Endothelial cell of umbilical vein (primary cell): ENCODE results near the gene VAV2. TPM values are rescaled to one million over a fixed set of nuclear protein-coding genes. Genes with fewer than 3 reads are reported as not detected.

Experiments
- BruUV-seq: library from RNA; stranded (reverse); fragments of 400-500 nt; replicated peaks from 2 replicates; lab custom pipeline; 2021; lab: Mats Ljungman, UMichigan
- CTCF ChIA-PET: fragments of 300-600, 350-600 bp; sonication (Branson Sonifier 250); formaldehyde crosslinking; loops from one replicate; lab custom pipeline; 2021; ENCODE audit warnings: antibody characterized with exemption, inconsistent platforms; lab: Charles Lee
- POLR2A ChIA-PET: fragments of 300-600, 350-600 bp; sonication (Branson Sonifier 250); formaldehyde crosslinking; loops from one replicate; lab custom pipeline; 2021; ENCODE audit warnings: antibody characterized with exemption, inconsistent platforms; lab: Charles Lee
- DNase-seq: peaks from one replicate; pipeline ENCODE4 v3.0.0-alpha.2; 2011; ENCODE audit warnings: low read depth, low spot score
- FAIRE-seq: peaks from 2 replicates; lab custom pipeline; 2011; peaks lifted over from hg19 to GRCh38; lab: Jason Lieb, UNC
- H2AFZ ChIP-seq: 2 replicates; pipeline ENCODE4 v1.6.0; 2012; ENCODE audit warnings: low read depth, low read length, control low read depth, inconsistent platforms
- H3K27ac ChIP-seq: 2 replicates; pipeline ENCODE4 v1.5.1; 2011; ENCODE audit warnings: low read depth, mild to moderate bottlenecking, control low read depth, low read length, moderate library complexity; ENCODE audit not compliant: insufficient read depth
- H3K27me3 ChIP-seq, 2 experiments: 2 replicates each; pipeline versions ENCODE4 v1.6.0 to v1.6.1; 2011; ENCODE audit warnings: low read length in 2 of 2, mixed read lengths in 1 of 2; ENCODE audit not compliant: control insufficient read depth in 2 of 2, insufficient read depth in 2 of 2
- H3K36me3 ChIP-seq, 2 experiments: 2 replicates in 1 of 2; 3 replicates in 1 of 2; pipeline ENCODE4 v1.5.1; 2011; ENCODE audit warnings: low read length in 2 of 2, mild to moderate bottlenecking in 1 of 2, moderate library complexity in 1 of 2; ENCODE audit not compliant: control insufficient read depth in 2 of 2, insufficient read depth in 2 of 2; ENCODE audit errors: extremely low read depth in 1 of 2
- H3K4me1 ChIP-seq: 3 replicates; pipeline ENCODE4 v1.5.1; 2011; ENCODE audit warnings: mild to moderate bottlenecking, low read length; ENCODE audit not compliant: control insufficient read depth, insufficient read depth; ENCODE audit errors: extremely low read depth
- H3K4me2 ChIP-seq: 2 replicates; pipeline ENCODE4 v1.6.1; 2011; ENCODE audit warnings: low read length, control low read depth, mixed read lengths; ENCODE audit not compliant: insufficient read depth
- H3K4me3 ChIP-seq, 3 experiments: fragments of 200-600 bp in 1 of 3; sonication (generic), shearing (Covaris generic) in 1 of 3; replicated peaks in 1 of 3; 2 replicates each; pipeline ENCODE4 v1.5.1; 2011 to 2016; ENCODE audit warnings: control low read depth in 3 of 3, low read length in 3 of 3, mild to moderate bottlenecking in 2 of 3, inconsistent platforms in 1 of 3, low read depth in 1 of 3, moderate library complexity in 1 of 3; ENCODE audit not compliant: insufficient read depth in 1 of 3
- H3K79me2 ChIP-seq: 2 replicates; pipeline ENCODE4 v1.6.0; 2012; ENCODE audit warnings: low read length, inconsistent platforms; ENCODE audit not compliant: control insufficient read depth, insufficient read depth
- H3K9ac ChIP-seq: replicated peaks from 2 replicates; pipeline ENCODE3; 2011; ENCODE audit warnings: low read length, control low read depth; ENCODE audit not compliant: insufficient read depth; ENCODE audit errors: extremely low read depth
- H3K9me1 ChIP-seq: replicated peaks from 3 replicates; pipeline ENCODE4 v1.6.0; 2011; ENCODE audit warnings: mild to moderate bottlenecking, low read length; ENCODE audit not compliant: control insufficient read depth, insufficient read depth; ENCODE audit errors: extremely low read depth
- H3K9me3 ChIP-seq: replicated peaks from 2 replicates; pipeline ENCODE4 v1.5.1; 2012; ENCODE audit warnings: low read length, inconsistent platforms; ENCODE audit not compliant: control insufficient read depth, insufficient read depth
- H4K20me1 ChIP-seq: replicated peaks from 2 replicates; pipeline ENCODE3; 2011; ENCODE audit warnings: mild to moderate bottlenecking, low read length; ENCODE audit not compliant: control insufficient read depth, insufficient read depth; ENCODE audit errors: extremely low read depth
- EZH2 ChIP-seq: IDR thresholded peaks from 2 replicates; pipeline ENCODE4 v1.6.1; 2012; ENCODE audit warnings: borderline replicate concordance, low read depth, mild to moderate bottlenecking, moderate library complexity, low read length, inconsistent platforms; ENCODE audit not compliant: severe bottlenecking
- FOS ChIP-seq: IDR thresholded peaks from 2 replicates; pipeline ENCODE4 v1.6.1; 2011; ENCODE audit warnings: mild to moderate bottlenecking, low read length, moderate library complexity, borderline replicate concordance; ENCODE audit not compliant: insufficient read depth
- GATA2 ChIP-seq: IDR thresholded peaks from 2 replicates; pipeline ENCODE4 v1.7.0; 2011; ENCODE audit warnings: low read depth, mild to moderate bottlenecking, moderate library complexity, mixed read lengths, low read length; ENCODE audit not compliant: insufficient read length, insufficient read depth
- JUN ChIP-seq: IDR thresholded peaks from 2 replicates; pipeline ENCODE4 v1.6.1; 2011; ENCODE audit warnings: borderline replicate concordance, low read depth; ENCODE audit not compliant: insufficient read length, insufficient read depth
- MYC ChIP-seq: IDR thresholded peaks from one replicate; pipeline ENCODE4 v1.6.1; 2011; ENCODE audit warnings: mild to moderate bottlenecking, low read depth, low read length
- POLR2A ChIP-seq: IDR thresholded peaks from 2 replicates; pipeline ENCODE4 v1.6.1; 2012; ENCODE audit warnings: low read depth, mild to moderate bottlenecking, control low read depth, low read length
- POLR2AphosphoS5 ChIP-seq: IDR thresholded peaks from 2 replicates; pipeline ENCODE4 v1.6.1; 2012; ENCODE audit warnings: low read depth, mild to moderate bottlenecking, control low read depth, low read length, moderate library complexity; ENCODE audit not compliant: insufficient read depth
- dilution Hi-C: fragments of 300-500 bp; cut with MboI; formaldehyde crosslinking; loops from one replicate; pipeline ENCODE4 v1.15.0; 2019; ENCODE audit warnings: low sequenced_read_pairs; ENCODE audit not compliant: extremely low pct_ligation_motif_present
- intact Hi-C: fragments of 100-400 bp; cut with micrococcal nuclease; formaldehyde crosslinking; loops from one replicate; pipeline ENCODE4 v1.10.0; 2022
- polyA plus RNA-seq, 4 experiments: library from polyadenylated mRNA; depleted of rRNA in 3 of 4; stranded (reverse) in 3 of 4; unstranded in 1 of 4; fragments of >200 nt; gene quantifications; 2 replicates each; pipeline versions ENCODE4 v1.2.1 to v1.2.3, GENCODE V29; 2011 to 2012; ENCODE audit warnings: missing spikeins in 1 of 4
- total RNA-seq: library from RNA; stranded (reverse); gene quantifications from 2 replicates; pipeline ENCODE4 v1.2.3, GENCODE V29; 2021
- TF ChIP-seq, protein P1 (sequence below): IDR thresholded peaks from 2 replicates; pipeline ENCODE4 v1.6.1; 2011; ENCODE audit not compliant: insufficient read depth, insufficient read length
- TF ChIP-seq, protein P2 (sequence below), 2 donors: IDR thresholded peaks; 1 replicate in 1 of 2; 2 replicates in 1 of 2; pipeline ENCODE4 v1.5.1; 2011; ENCODE audit warnings: low read length in 2 of 2, mild to moderate bottlenecking in 2 of 2, moderate library complexity in 2 of 2, control low read depth in 1 of 2, inconsistent platforms in 1 of 2, low read depth in 1 of 2; ENCODE audit not compliant: insufficient read depth in 1 of 2; ENCODE audit errors: extremely low read depth in 1 of 2

VAV2 gene
- total and polyA plus RNA-seq, 2 donors (not counting 3 experiments of a cell fraction or from before 2014, with no cell fraction given), result 10.6 to 30.6 TPM

DNA sequence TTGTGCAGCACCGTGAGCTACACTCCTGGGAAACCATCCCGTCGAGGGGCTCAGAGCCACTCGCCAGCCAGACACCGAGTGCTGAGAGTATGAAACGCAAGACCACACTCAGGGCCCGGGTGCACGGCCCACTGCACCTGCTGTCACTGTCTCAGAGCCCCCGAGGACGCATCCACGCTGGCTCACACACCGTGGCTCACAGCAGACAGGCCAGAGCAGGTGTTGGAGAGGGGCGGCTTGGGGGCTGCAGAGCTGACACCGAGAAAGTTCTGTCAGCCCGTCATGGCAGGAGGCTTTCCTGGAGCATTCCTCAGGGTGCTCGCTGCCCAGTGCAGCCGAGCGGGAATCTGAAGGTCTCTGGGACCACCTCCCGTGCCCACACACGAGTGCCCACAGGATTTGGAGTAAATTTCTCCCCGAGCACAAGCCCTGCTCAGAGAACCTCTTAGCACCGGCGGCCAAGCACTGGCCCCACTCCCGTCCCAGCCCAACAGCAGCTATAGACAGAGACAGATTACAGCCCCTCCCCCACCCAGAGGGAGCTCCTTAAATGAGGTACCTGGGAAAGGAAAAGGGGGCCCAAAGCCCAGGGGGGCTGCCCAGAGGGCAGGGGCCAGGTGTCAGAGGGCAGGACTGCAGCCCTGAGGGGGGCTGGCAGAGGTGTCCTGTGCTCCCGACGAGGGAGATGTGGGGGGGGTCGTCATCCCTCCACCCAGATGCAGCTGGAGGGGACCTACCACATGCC lies 197.9 kb downstream of the VAV2 start:
- H3K4me2 ChIP-seq, result no peak overlapping the region
- dilution Hi-C loops (no loop called here), intact Hi-C loops (no loop called here)
- POLR2A ChIA-PET, result no interaction called here
- no TSS peak for BruUV-seq
- TF ChIP-seq GATA2, result no peak
- TF ChIP-seq EZH2, result no peak
- TF ChIP-seq, protein P1, sequence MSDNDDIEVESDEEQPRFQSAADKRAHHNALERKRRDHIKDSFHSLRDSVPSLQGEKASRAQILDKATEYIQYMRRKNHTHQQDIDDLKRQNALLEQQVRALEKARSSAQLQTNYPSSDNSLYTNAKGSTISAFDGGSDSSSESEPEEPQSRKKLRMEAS, result no peak
- no peak for TF ChIP-seq MYC
- TF ChIP-seq, protein P2, sequence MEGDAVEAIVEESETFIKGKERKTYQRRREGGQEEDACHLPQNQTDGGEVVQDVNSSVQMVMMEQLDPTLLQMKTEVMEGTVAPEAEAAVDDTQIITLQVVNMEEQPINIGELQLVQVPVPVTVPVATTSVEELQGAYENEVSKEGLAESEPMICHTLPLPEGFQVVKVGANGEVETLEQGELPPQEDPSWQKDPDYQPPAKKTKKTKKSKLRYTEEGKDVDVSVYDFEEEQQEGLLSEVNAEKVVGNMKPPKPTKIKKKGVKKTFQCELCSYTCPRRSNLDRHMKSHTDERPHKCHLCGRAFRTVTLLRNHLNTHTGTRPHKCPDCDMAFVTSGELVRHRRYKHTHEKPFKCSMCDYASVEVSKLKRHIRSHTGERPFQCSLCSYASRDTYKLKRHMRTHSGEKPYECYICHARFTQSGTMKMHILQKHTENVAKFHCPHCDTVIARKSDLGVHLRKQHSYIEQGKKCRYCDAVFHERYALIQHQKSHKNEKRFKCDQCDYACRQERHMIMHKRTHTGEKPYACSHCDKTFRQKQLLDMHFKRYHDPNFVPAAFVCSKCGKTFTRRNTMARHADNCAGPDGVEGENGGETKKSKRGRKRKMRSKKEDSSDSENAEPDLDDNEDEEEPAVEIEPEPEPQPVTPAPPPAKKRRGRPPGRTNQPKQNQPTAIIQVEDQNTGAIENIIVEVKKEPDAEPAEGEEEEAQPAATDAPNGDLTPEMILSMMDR (IDR thresholded peaks at IDR 0.05; ENCODE audit: extremely low read depth in 1 of 2, insufficient read depth in 1 of 2, low read depth in 1 of 2, low read length in 2 of 2), result no peak
- no peak for TF ChIP-seq POLR2A
- TF ChIP-seq POLR2AphosphoS5, result no peak
- no peak for TF ChIP-seq FOS
- no peak for TF ChIP-seq JUN
- no peaks in the 10 kb centered on the region for H4K20me1 ChIP-seq
- H3K27me3 ChIP-seq, result no peaks in the 10 kb centered on the region
- no peaks in the 10 kb centered on the region for H3K9me3 ChIP-seq
- H3K79me2 ChIP-seq, result no peaks in the 10 kb centered on the region
- peaks cover 0 to 10% of the 10 kb centered on the region in 2 experiments for H3K36me3 ChIP-seq
- no peaks in the 10 kb centered on the region for H3K9me1 ChIP-seq
- H3K27ac ChIP-seq, result no peak overlapping the region
- no peak overlapping the region for H3K4me3 ChIP-seq
- FAIRE-seq (no peak), DNase-seq (no peak)
- H3K9ac ChIP-seq, result no peak overlapping the region
- H2AFZ ChIP-seq, result no peak overlapping the region
- peaks cover 13% of the 10 kb centered on the region for H3K4me1 ChIP-seq
- CTCF ChIA-PET, result interaction anchor here (0.9 to 5.1 kb wide), 9 partner anchors 9 to 200 kb away, joined by 3 to 92 read pairs (median 5); no protein-coding TSS in a partner anchor
